Ectodermal cell (in vitro differentiated cells): Measurements from ENCODE around the gene PLPP7. TPM values are rescaled to one million over a fixed set of nuclear protein-coding genes. Genes with fewer than 3 reads are reported as not detected.
"Not testable (repeated sequence)": the region's sequence is repeated elsewhere in the genome, so short reads cannot be mapped to it uniquely, and the experiment has no call there.

Source experiments
- H3K27ac ChIP-seq: 2 replicates; pipeline ENCODE4 v1.7.0; 2013; ENCODE audit warnings: mild to moderate bottlenecking, low read depth, low read length; ENCODE audit not compliant: insufficient read depth, poor library complexity, severe bottlenecking
- H3K27me3 ChIP-seq: 2 replicates; pipeline ENCODE4 v1.7.0; 2013; ENCODE audit warnings: mild to moderate bottlenecking, low read length; ENCODE audit not compliant: insufficient read depth, control insufficient read depth, poor library complexity, severe bottlenecking
- H3K36me3 ChIP-seq: one replicate; pipeline ENCODE4 v1.7.0; 2013; ENCODE audit warnings: low read length; ENCODE audit not compliant: control insufficient read depth, insufficient read depth
- H3K4me1 ChIP-seq: one replicate; pipeline ENCODE4 v1.7.0; 2013; ENCODE audit warnings: low read length; ENCODE audit not compliant: control insufficient read depth, insufficient read depth
- H3K4me3 ChIP-seq: 2 replicates; pipeline ENCODE4 v1.7.0; 2013; ENCODE audit warnings: low read depth, low read length, control low read depth; ENCODE audit not compliant: insufficient read depth
- H3K9me3 ChIP-seq: 2 replicates; pipeline ENCODE4 v1.7.0; 2013; ENCODE audit warnings: mild to moderate bottlenecking, low read length, moderate library complexity; ENCODE audit not compliant: control insufficient read depth
- WGBS, 2 experiments: methylation state at CpG; one replicate each; pipeline ENCODE4 v1.1.7; 2013; ENCODE audit warnings: missing lambda C conversion rate in 2 of 2; 5-methylcytosine and 5-hydroxymethylcytosine counted together
- polyA plus RNA-seq, 4 experiments: library from polyadenylated mRNA; stranded (reverse); fragments of 50-300 nt; gene quantifications; one replicate each; pipeline ENCODE4 v1.2.3, GENCODE V29; 2013

PLPP7 gene
- polyA plus RNA-seq (2013, experiment 1 of 4), result 5.0 TPM
- polyA plus RNA-seq (2013, experiment 2 of 4), result 3.8 TPM
- polyA plus RNA-seq (2013, experiment 3 of 4), result 3.4 TPM
- polyA plus RNA-seq (2013, experiment 4 of 4), result 3.2 TPM

GRCh38 chr9:131289301-131290035, at the start of gene PLPP7:
Gene PLPP7, plus strand, starts transcription at chr9:131289723. Its CDS starts 275 bp downstream, at chr9:131289998.
- Histone ChIP-seq H3K9me3 (no peaks in the 10 kb centered on the region), H3K27me3 (no peaks in the 10 kb centered on the region), H3K4me1 (peaks cover 14% of the 10 kb centered on the region), H3K4me3 (no peak within 1 kb of the TSS), H3K27ac (no peak within 1 kb of the TSS), H3K36me3 (no peaks in the 10 kb centered on the region)
- 66% methylated on average over 28 of the region's 28 CpGs for WGBS, 2 experiments

- Histone ChIP-seq H3K36me3 (no peaks in the 10 kb centered on the region), H3K27me3 (no peaks in the 10 kb centered on the region), H3K27ac (no peak overlapping the region), H3K9me3 (no peaks in the 10 kb centered on the region), H3K4me1 (peaks cover 21% of the 10 kb centered on the region), H3K4me3 (no peak overlapping the region)
- WGBS, 2 experiments, result 89 to 90% methylated on average over 22 of the region's 22 CpGs
Observed at GRCh38 chr9:131240047-131240921, 49.2 kb upstream of the PLPP7 start.

GRCh38 chr9:131244331-131244730, 45.2 kb upstream of the PLPP7 start:
- 82 to 83% methylated on average over 1 to 2 of the region's 5 CpGs for WGBS, 2 experiments

GRCh38 chr9:131246618-131247017, 42.9 kb upstream of the PLPP7 start:
- no peak overlapping the region for H3K27ac ChIP-seq
- no peaks in the 10 kb centered on the region for H3K4me1 ChIP-seq
- no peaks in the 10 kb centered on the region for H3K9me3 ChIP-seq
- no peak overlapping the region for H3K4me3 ChIP-seq
- no peaks in the 10 kb centered on the region for H3K36me3 ChIP-seq
- 94 to 99% methylated on average over 3 to 4 of the region's 4 CpGs for WGBS, 2 experiments
- no peaks in the 10 kb centered on the region for H3K27me3 ChIP-seq

More at GRCh38 chr9:131244331-131244730, 45.2 kb upstream of the PLPP7 start:
- not testable (repeated sequence) for H3K27me3 ChIP-seq, H3K27ac ChIP-seq, H3K36me3 ChIP-seq, H3K4me3 ChIP-seq, H3K9me3 ChIP-seq, H3K4me1 ChIP-seq

- 93 to 94% methylated on average over 23 of the region's 23 CpGs for WGBS, 2 experiments
- H3K36me3 ChIP-seq, result no peaks in the 10 kb centered on the region
Observed at GRCh38 chr9:131252120-131252519, 37.4 kb upstream of the PLPP7 start.

GRCh38 chr9:131253891-131254491, 35.5 kb upstream of the PLPP7 start:
- peak overlapping the region; percentile 22 for H3K27ac ChIP-seq
- peaks cover 12% of the 10 kb centered on the region for H3K4me1 ChIP-seq
- H3K27me3 ChIP-seq, result no peaks in the 10 kb centered on the region
- H3K36me3 ChIP-seq, result no peaks in the 10 kb centered on the region
- WGBS, 2 experiments, result 63% methylated on average over 14 of the region's 14 CpGs
- no peaks in the 10 kb centered on the region for H3K9me3 ChIP-seq
- no peak overlapping the region for H3K4me3 ChIP-seq

More at GRCh38 chr9:131252120-131252519, 37.4 kb upstream of the PLPP7 start:
- Histone ChIP-seq H3K4me3 (no peak overlapping the region), H3K4me1 (peaks cover 12% of the 10 kb centered on the region), H3K9me3 (no peaks in the 10 kb centered on the region), H3K27me3 (no peaks in the 10 kb centered on the region), H3K27ac (no peak overlapping the region)

- WGBS, 2 experiments, result 93% methylated on average over 14 of the region's 14 CpGs
- no peak overlapping the region for H3K27ac ChIP-seq
Observed at GRCh38 chr9:131254626-131255025, 34.9 kb upstream of the PLPP7 start.

GRCh38 chr9:131255676-131256197, 33.8 kb upstream of the PLPP7 start:
- Histone ChIP-seq H3K4me1 (peaks cover 12% of the 10 kb centered on the region), H3K27me3 (no peaks in the 10 kb centered on the region), H3K4me3 (no peak overlapping the region), H3K9me3 (no peaks in the 10 kb centered on the region), H3K36me3 (no peaks in the 10 kb centered on the region), H3K27ac (no peak overlapping the region)
- 89 to 93% methylated on average over 8 of the region's 8 CpGs for WGBS, 2 experiments

More at GRCh38 chr9:131254626-131255025, 34.9 kb upstream of the PLPP7 start:
- Histone ChIP-seq H3K4me1 (peaks cover 12% of the 10 kb centered on the region), H3K4me3 (no peak overlapping the region), H3K27me3 (no peaks in the 10 kb centered on the region), H3K9me3 (no peaks in the 10 kb centered on the region), H3K36me3 (no peaks in the 10 kb centered on the region)

- no peaks in the 10 kb centered on the region for H3K27me3 ChIP-seq
- H3K9me3 ChIP-seq, result no peaks in the 10 kb centered on the region
- no peak overlapping the region for H3K4me3 ChIP-seq
- peaks cover 12% of the 10 kb centered on the region for H3K4me1 ChIP-seq
- 91 to 92% methylated on average over 15 of the region's 15 CpGs for WGBS, 2 experiments
- H3K27ac ChIP-seq, result no peak overlapping the region
- no peaks in the 10 kb centered on the region for H3K36me3 ChIP-seq
Observed at GRCh38 chr9:131257266-131258025, 32.1 kb upstream of the PLPP7 start.
